Lower lobe of right lung (tissue), 2 donors: ENCODE measurements around the gene MAN2B1. TPM values are rescaled to one million over a fixed set of nuclear protein-coding genes. Genes with fewer than 3 reads are reported as not detected.

ENCODE experiments used
- ATAC-seq, 2 donors: fragments of 200-7000 bp; cut with Tn5 transposase; one replicate each; pipeline ENCODE4 v1.9.1; 2020 to 2022; ENCODE audit warnings: mild to moderate bottlenecking in 2 of 2, moderate library complexity in 2 of 2
- DNase-seq: peaks from one replicate; pipeline ENCODE4 v3.0.0-alpha.2; 2020
- H3K27ac ChIP-seq: fragments of 200-600 bp; one replicate; pipeline ENCODE4 v1.8.0; 2022
- H3K27me3 ChIP-seq: fragments of 200-600 bp; one replicate; pipeline ENCODE4 v1.8.0; 2022; ENCODE audit warnings: low read depth
- H3K36me3 ChIP-seq: fragments of 200-600 bp; one replicate; pipeline ENCODE4 v1.8.0; 2022; ENCODE audit warnings: mild to moderate bottlenecking
- H3K4me1 ChIP-seq: fragments of 200-600 bp; one replicate; pipeline ENCODE4 v1.8.0; 2022
- H3K4me3 ChIP-seq: fragments of 200-600 bp; one replicate; pipeline ENCODE4 v1.8.0; 2022; ENCODE audit warnings: mild to moderate bottlenecking
- H3K9me3 ChIP-seq: fragments of 200-600 bp; one replicate; pipeline ENCODE4 v1.8.0; 2022
- CTCF ChIP-seq: fragments of 200-600 bp; IDR thresholded peaks from one replicate; pipeline ENCODE4 v1.8.0; 2022; ENCODE audit warnings: antibody characterized with exemption, mild to moderate bottlenecking
- intact Hi-C: fragments of 100-400 bp; cut with DNase I; formaldehyde crosslinking; loops from one replicate; pipeline ENCODE4 v1.11.0; 2022
- total RNA-seq: library from RNA; stranded (reverse); fragmentation: NEBNext Ultra II Directional; extraction: Animal tissue kit (Norgen Biotek cat#: 25700); gene quantifications from one replicate; pipeline ENCODE4 v1.2.1, GENCODE V29; 2021
- donor health status: DM: no; HTN: yes; CAD: no; lungs with severe emphysema.

MAN2B1 gene
- total RNA-seq, 1 donor from 2014 or later, result 251 TPM

- ATAC-seq (peak in 1 of 2 donors; percentile 5), DNase-seq (no peak)
- Histone ChIP-seq H3K36me3 (peaks cover 51% of the 10 kb centered on the region), H3K4me3 (peak overlapping the region; percentile 83), H3K4me1 (peaks cover 49% of the 10 kb centered on the region), H3K9me3 (no peaks in the 10 kb centered on the region), H3K27ac (peak overlapping the region; percentile 79), H3K27me3 (no peaks in the 10 kb centered on the region)
- intact Hi-C loops, result no loop called here
- TF ChIP-seq CTCF, result no peak
These were observed 774 bp downstream of the MAN2B1 start for GRCh38 chr19:12665671-12666264.

DNA sequence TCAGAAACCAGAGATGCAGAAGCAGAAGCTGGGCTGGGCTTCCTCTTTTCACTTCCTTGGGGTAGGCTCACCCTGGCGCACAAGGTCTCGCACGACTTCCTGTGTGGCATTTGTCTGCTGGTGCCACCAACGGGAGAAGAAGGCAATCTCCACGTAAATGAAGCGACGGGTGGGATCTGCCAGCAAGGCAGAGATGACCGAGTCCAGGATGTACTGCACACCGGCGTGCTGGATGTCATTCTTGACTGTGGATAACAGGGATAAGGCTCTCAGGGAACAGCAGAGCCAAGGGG is 1.3 kb downstream of the MAN2B1 start:
- Histone ChIP-seq H3K36me3 (peaks cover 57% of the 10 kb centered on the region), H3K9me3 (no peaks in the 10 kb centered on the region), H3K27me3 (no peaks in the 10 kb centered on the region), H3K4me1 (peaks cover 43% of the 10 kb centered on the region), H3K4me3 (peak overlapping the region; percentile 83), H3K27ac (peak overlapping the region; percentile 79)
- no peak for TF ChIP-seq CTCF
- peak; percentile 30 to 65 for ATAC-seq
- peak; percentile 87 for DNase-seq
- intact Hi-C loops, result no loop called here

GRCh38 chr19:12664406-12665280 is 1.9 kb downstream of the MAN2B1 start:
- H3K4me3 ChIP-seq, result no peak overlapping the region
- DNase-seq (no peak), ATAC-seq (no peak)
- no peak for TF ChIP-seq CTCF
- H3K27ac ChIP-seq, result no peak overlapping the region
- no peaks in the 10 kb centered on the region for H3K27me3 ChIP-seq
- peaks cover 39% of the 10 kb centered on the region for H3K4me1 ChIP-seq
- intact Hi-C loops, result no loop called here
- H3K9me3 ChIP-seq, result no peaks in the 10 kb centered on the region
- H3K36me3 ChIP-seq, result peaks cover 62% of the 10 kb centered on the region

GRCh38 chr19:12660980-12661379 is 5.6 kb downstream of the MAN2B1 start:
- Histone ChIP-seq H3K36me3 (peaks cover 84% of the 10 kb centered on the region), H3K9me3 (no peaks in the 10 kb centered on the region), H3K27me3 (no peaks in the 10 kb centered on the region), H3K27ac (no peak overlapping the region), H3K4me3 (no peak overlapping the region), H3K4me1 (peaks cover 16% of the 10 kb centered on the region)
- no peak for TF ChIP-seq CTCF
- intact Hi-C loops, result no loop called here
- DNase-seq (no peak), ATAC-seq (no peak)

- TF ChIP-seq CTCF, result no peak
- Histone ChIP-seq H3K4me3 (no peak overlapping the region), H3K9me3 (no peaks in the 10 kb centered on the region), H3K27ac (no peak overlapping the region), H3K4me1 (no peaks in the 10 kb centered on the region), H3K27me3 (no peaks in the 10 kb centered on the region), H3K36me3 (peaks cover 87% of the 10 kb centered on the region)
- intact Hi-C loops, result no loop called here
- ATAC-seq, result no peak
- DNase-seq, result no peak
These were observed 8.6 kb downstream of the MAN2B1 start for GRCh38 chr19:12657966-12658365.
